GM12878 (cell line): Measurements from ENCODE around the gene MYL7. TPM values are rescaled to one million over a fixed set of nuclear protein-coding genes. Genes with fewer than 3 reads are reported as not detected.

Experiments used
- ATAC-seq: fragments of 200-7000 bp; cut with Tn5 transposase; 3 replicates; pipeline ENCODE4 v1.9.1; 2020; ENCODE audit warnings: mild to moderate bottlenecking, moderate library complexity
- BruUV-seq: library from RNA; stranded (reverse); fragments of 400-500 nt; replicated peaks from 2 replicates; lab custom pipeline; 2021; lab: Mats Ljungman, UMichigan
- CTCF ChIA-PET: fragments of 300-600 bp; sonication (Branson Sonifier 250); formaldehyde crosslinking; extraction: SDS; loops from one replicate; lab custom pipeline; 2021; ENCODE audit warnings: inconsistent platforms; lab: Yijun Ruan, JAX
- POLR2A ChIA-PET: fragments of 350-600 bp; formaldehyde crosslinking; extraction: SDS; loops from one replicate; lab custom pipeline; 2021; ENCODE audit warnings: inconsistent platforms; lab: Charles Lee
- RAD21 ChIA-PET: fragments of 300-600 bp; sonication (Branson Sonifier 250); formaldehyde crosslinking; loops from one replicate; lab custom pipeline; 2023; ENCODE audit warnings: antibody characterized with exemption; ENCODE audit not compliant: unreplicated experiment; lab: Charles Lee
- SMC1A ChIA-PET: fragments of 300-600 bp; sonication (Branson Sonifier 250); formaldehyde crosslinking; loops from one replicate; lab custom pipeline; 2023; ENCODE audit not compliant: unreplicated experiment, uncharacterized antibody; lab: Charles Lee
- DNase-seq: peaks from one replicate; pipeline ENCODE4 v3.0.0-alpha.2; 2011; ENCODE audit warnings: low read depth, low spot score
- FAIRE-seq: peaks from 3 replicates; lab custom pipeline; 2011; peaks lifted over from hg19 to GRCh38; lab: Jason Lieb, UNC
- H2AFZ ChIP-seq: 2 replicates; pipeline ENCODE4 v1.6.0; 2011; ENCODE audit warnings: low read depth, low read length, control low read depth; ENCODE audit not compliant: control insufficient read depth
- H3K27ac ChIP-seq: 2 replicates; pipeline ENCODE4 v1.5.1; 2011; ENCODE audit warnings: control low read depth; ENCODE audit not compliant: control insufficient read depth, insufficient read depth
- H3K27me3 ChIP-seq, 2 experiments: replicated peaks in 1 of 2; 2 replicates each; pipeline versions ENCODE4 v1.6.0 to v1.6.1; 2011; ENCODE audit warnings: low read length in 1 of 2; ENCODE audit not compliant: control insufficient read depth in 2 of 2, insufficient read depth in 2 of 2
- H3K36me3 ChIP-seq, 2 experiments: 2 replicates each; pipeline ENCODE4 v1.5.1; 2011; ENCODE audit warnings: low read length in 1 of 2; ENCODE audit not compliant: control insufficient read depth in 2 of 2, insufficient read depth in 2 of 2
- H3K4me1 ChIP-seq: 2 replicates; pipeline ENCODE4 v1.6.1; 2011; ENCODE audit warnings: mild to moderate bottlenecking, low read length, moderate library complexity, mixed read lengths; ENCODE audit not compliant: control insufficient read depth, insufficient read depth
- H3K4me2 ChIP-seq: 2 replicates; pipeline ENCODE4 v1.6.0; 2011; ENCODE audit warnings: control low read depth; ENCODE audit not compliant: control insufficient read depth, insufficient read depth
- H3K4me3 ChIP-seq: fragments of 200-600 bp; sonication (generic); 2 replicates; pipeline ENCODE4 v1.5.1; 2016
- H3K79me2 ChIP-seq: 2 replicates; pipeline ENCODE4 v1.6.0; 2011; ENCODE audit warnings: low read length; ENCODE audit not compliant: control insufficient read depth, insufficient read depth
- H3K9ac ChIP-seq: 2 replicates; pipeline ENCODE4 v1.8.0; 2011; ENCODE audit warnings: low read length, control low read depth, mixed read lengths; ENCODE audit not compliant: control insufficient read depth, insufficient read depth
- H3K9me3 ChIP-seq: replicated peaks from 3 replicates; pipeline ENCODE4 v1.5.1; 2011; ENCODE audit warnings: mild to moderate bottlenecking, low read length; ENCODE audit not compliant: control insufficient read depth, insufficient read depth
- H4K20me1 ChIP-seq: 2 replicates; pipeline ENCODE4 v1.6.0; 2011; ENCODE audit not compliant: control insufficient read depth, insufficient read depth
- CREB1 ChIP-seq: IDR thresholded peaks from 2 replicates; pipeline ENCODE4 v1.6.1; 2012; ENCODE audit warnings: low read depth, mild to moderate bottlenecking, inconsistent platforms
- HCFC1 ChIP-seq: fragments of 150-350 bp; IDR thresholded peaks from 2 replicates; pipeline ENCODE4 v1.6.1; 2014; ENCODE audit warnings: low read length
- HSF1 ChIP-seq: fragments of 150-350 bp; IDR thresholded peaks from 2 replicates; pipeline ENCODE4 v1.6.1; 2014; ENCODE audit warnings: mild to moderate bottlenecking, low read depth, low read length
- MTA3 ChIP-seq: IDR thresholded peaks from 2 replicates; pipeline ENCODE4 v1.6.1; 2012; ENCODE audit warnings: low read length, inconsistent platforms, borderline replicate concordance
- NR2C1 ChIP-seq: fragments of 450-650 bp; IDR thresholded peaks from 2 replicates; pipeline ENCODE4 v1.6.1; 2017; ENCODE audit warnings: antibody characterized with exemption, mild to moderate bottlenecking, moderate library complexity
- WGBS: methylation state at CpG from one replicate; pipeline ENCODE4 v1.1.6; 2016; ENCODE audit warnings: low lambda C conversion rate; ENCODE audit not compliant: insufficient replicate concordance, insufficient coverage; ENCODE audit errors: missing lambda C conversion rate; 5-methylcytosine and 5-hydroxymethylcytosine counted together
- in situ Hi-C: fragments of 300-500 bp; cut with MboI; formaldehyde crosslinking; loops from 9 replicates; pipeline ENCODE4 v1.14.3; 2018; ENCODE audit warnings: mixed read lengths
- intact Hi-C: fragments of 100-400 bp; cut with micrococcal nuclease; formaldehyde crosslinking; loops from one replicate; pipeline ENCODE4 v1.14.2; 2022; ENCODE audit not compliant: unreplicated experiment
- polyA plus RNA-seq, 11 experiments: library from polyadenylated mRNA; depleted of rRNA in 4 of 11; unstranded in 6 of 11; stranded (reverse) in 5 of 11; fragments of >200 nt; fragmentation: Nextera tagmentation in 4 of 11; fragmentation: Illumina TruSeq in 1 of 11; extraction: Ambion mirVana in 4 of 11; extraction: Trizol in 1 of 11; gene quantifications; 1 replicate in 1 of 11; 2 replicates in 10 of 11; pipeline versions ENCODE4 v1.2.1 to v1.2.3, GENCODE V29; 2011 to 2016; ENCODE audit warnings: inconsistent platforms in 2 of 11, missing spikeins in 2 of 11, low read depth in 1 of 11
- total RNA-seq, 4 experiments: library from RNA; depleted of rRNA in 3 of 4; stranded (reverse); fragments of >200 nt in 3 of 4; fragmentation: Illumina TruSeq in 1 of 4; extraction: Trizol in 1 of 4; gene quantifications; 2 replicates each; pipeline versions ENCODE4 v1.2.1 to v1.2.3, GENCODE V29; 2013 to 2021

Gene MYL7
- total and polyA plus RNA-seq, 10 of the 15 experiments (the other 5 are each of a cell fraction or from before 2014, with no cell fraction given): 1.9 TPM; not detected in 9

- H3K27me3 ChIP-seq: no peaks in the 10 kb centered on the region; a peak in 2 of 4 replicates
- no peak overlapping the region for H3K27ac ChIP-seq
- ChIA-PET CTCF (no interaction called here), POLR2A (no interaction called here)
- 28% methylated on average over 10 of the region's 10 CpGs for WGBS
- no peaks in the 10 kb centered on the region for H3K79me2 ChIP-seq
- TF ChIP-seq HSF1 (no peak), NR2C1 (no peak), HCFC1 (no peak), MTA3 (no peak), CREB1 (no peak)
- TF ChIP-seq, all 136 proteins: peak for 0
- H3K4me2 ChIP-seq: no peak overlapping the region
- H2AFZ ChIP-seq: no peak overlapping the region
- no peak overlapping the region for H3K4me3 ChIP-seq
- H4K20me1 ChIP-seq: no peaks in the 10 kb centered on the region
- ChIA-PET RAD21 (no interaction called here), SMC1A (no interaction called here)
- no peaks in the 10 kb centered on the region for H3K9me3 ChIP-seq
- no peaks in the 10 kb centered on the region for H3K4me1 ChIP-seq
- H3K36me3 ChIP-seq: no peaks in the 10 kb centered on the region
- no peak for ATAC-seq
- no TSS peak for BruUV-seq
- DNase-seq: no peak
- in situ Hi-C loops (no loop called here), intact Hi-C loops (no loop called here)
- no peak overlapping the region for H3K9ac ChIP-seq
- no peak for FAIRE-seq
Observed at GRCh38 chr7:44158096-44158872, 17.2 kb upstream of the MYL7 start.
